ENCODE results near the gene ATXN1. TPM values are rescaled to one million over a fixed set of nuclear protein-coding genes. Genes with fewer than 3 reads are reported as not detected.
A peak's percentile ranks its signal among the peaks of the same experiment; 100 is the strongest.

The ATXN1 gene
- total RNA-seq, 1 experiment from 2014 or later, result 25.6 TPM

GRCh38 chr6:16332175-16332542 is 429.1 kb downstream of the ATXN1 start:
- peak; percentile 89 for DNase-seq (ENCODE audit: low spot score)
- Histone ChIP-seq H3K4me3 (ENCODE audit: low read depth, low read length, poor library complexity, severe bottlenecking) (peak overlapping the region; percentile 12), H3K9me3 (ENCODE audit: low read depth, low read length, poor library complexity, severe bottlenecking) (no peaks in the 10 kb centered on the region), H3K27ac (ENCODE audit: low read depth, low read length, poor library complexity, severe bottlenecking) (peak overlapping the region; percentile 3), H3K27me3 (replicated peaks; ENCODE audit: insufficient read depth, low read depth, low read length, poor library complexity) (no peaks in the 10 kb centered on the region), H3K4me1 (ENCODE audit: insufficient read depth, low read length, poor library complexity, severe bottlenecking) (peaks cover 20% of the 10 kb centered on the region), H3K36me3 (ENCODE audit: insufficient read depth, low read length, poor library complexity, severe bottlenecking) (no peaks in the 10 kb centered on the region)
- intact Hi-C loops (cut with micrococcal nuclease; ENCODE audit: unreplicated experiment), result loop anchor here (2.0 to 10.0 kb wide), 6 partner anchors 77 to 755 kb away; no protein-coding TSS in a partner anchor
- BruUV-seq (replicated peaks), result no TSS peak
- TF ChIP-seq EZH2 (IDR thresholded peaks at IDR 0.05; ENCODE audit: borderline replicate concordance, low read depth, low read length, poor library complexity, severe bottlenecking) (no peak), CTCF (conservative IDR thresholded peaks at IDR 0.05; ENCODE audit: low read depth, low read length) (peak; percentile 94)
- ChIA-PET POLR2A (ENCODE audit: low non-redundant PET) (no interaction called here), CTCF (interaction anchor here (0.6 to 1.2 kb wide), 8 partner anchors 9 to 430 kb away, joined by 3 to 8 read pairs (median 3); no protein-coding TSS in a partner anchor)

- no TSS peak for BruUV-seq (replicated peaks)
- CTCF ChIA-PET, result interaction anchor here (0.6 to 1.2 kb wide), 8 partner anchors 9 to 431 kb away, joined by 3 to 8 read pairs (median 3); no protein-coding TSS in a partner anchor
- intact Hi-C loops (cut with micrococcal nuclease; ENCODE audit: unreplicated experiment), result loop anchor here (2.0 to 10.0 kb wide), 7 partner anchors 45 to 755 kb away; no protein-coding TSS in a partner anchor
- peak; percentile 89 for DNase-seq (ENCODE audit: low spot score)
- peaks cover 20% of the 10 kb centered on the region for H3K4me1 ChIP-seq (ENCODE audit: insufficient read depth, low read length, poor library complexity, severe bottlenecking)
- no peaks in the 10 kb centered on the region for H3K36me3 ChIP-seq (ENCODE audit: insufficient read depth, low read length, poor library complexity, severe bottlenecking)
- POLR2A ChIA-PET (ENCODE audit: low non-redundant PET), result no interaction called here
- TF ChIP-seq CTCF (conservative IDR thresholded peaks at IDR 0.05; ENCODE audit: low read depth, low read length) (peak; percentile 98), EZH2 (IDR thresholded peaks at IDR 0.05; ENCODE audit: borderline replicate concordance, low read depth, low read length, poor library complexity, severe bottlenecking) (no peak)
- no peaks in the 10 kb centered on the region for H3K9me3 ChIP-seq (ENCODE audit: low read depth, low read length, poor library complexity, severe bottlenecking)
- H3K27me3 ChIP-seq (replicated peaks; ENCODE audit: insufficient read depth, low read depth, low read length, poor library complexity), result no peaks in the 10 kb centered on the region
- H3K27ac ChIP-seq (ENCODE audit: low read depth, low read length, poor library complexity, severe bottlenecking), result peak overlapping the region; percentile 3
- H3K4me3 ChIP-seq (ENCODE audit: low read depth, low read length, poor library complexity, severe bottlenecking), result peak overlapping the region; percentile 12
Measured at GRCh38 chr6:16331384-16332174, 429.7 kb downstream of the ATXN1 start.

- Histone ChIP-seq H3K27me3 (replicated peaks; ENCODE audit: insufficient read depth, low read depth, low read length, poor library complexity) (no peaks in the 10 kb centered on the region), H3K36me3 (ENCODE audit: insufficient read depth, low read length, poor library complexity, severe bottlenecking) (no peaks in the 10 kb centered on the region), H3K27ac (ENCODE audit: low read depth, low read length, poor library complexity, severe bottlenecking) (no peak overlapping the region), H3K4me1 (ENCODE audit: insufficient read depth, low read length, poor library complexity, severe bottlenecking) (peaks cover 12% of the 10 kb centered on the region), H3K9me3 (ENCODE audit: low read depth, low read length, poor library complexity, severe bottlenecking) (no peaks in the 10 kb centered on the region), H3K4me3 (ENCODE audit: low read depth, low read length, poor library complexity, severe bottlenecking) (no peak overlapping the region)
- CTCF ChIA-PET, result interaction anchor here (1.2 kb wide), 1 partner anchor 43 kb away, joined by 3 read pairs; no protein-coding TSS in a partner anchor
- BruUV-seq (replicated peaks), result no TSS peak
- DNase-seq (ENCODE audit: low spot score), result no peak
- intact Hi-C loops (cut with micrococcal nuclease; ENCODE audit: unreplicated experiment), result no loop called here
- POLR2A ChIA-PET (ENCODE audit: low non-redundant PET), result no interaction called here
- no peak for TF ChIP-seq CTCF (conservative IDR thresholded peaks at IDR 0.05; ENCODE audit: low read depth, low read length)
- no peak for TF ChIP-seq EZH2 (IDR thresholded peaks at IDR 0.05; ENCODE audit: borderline replicate concordance, low read depth, low read length, poor library complexity, severe bottlenecking)
Measured at GRCh38 chr6:16329233-16329632, 432.0 kb downstream of the ATXN1 start.
